GM18502 (cell line): ENCODE results near the gene ZNF516.

Experiments used
- ATAC-seq: cut with Tn5 transposase; IDR thresholded peaks from one replicate; pipeline ENCODE4 v1.9.1; 2021; ENCODE audit warnings: mild to moderate bottlenecking; ENCODE audit not compliant: unreplicated experiment, poor library complexity

The ZNF516 gene

GRCh38 chr18:76387608-76388007 lies 107.4 kb downstream of the ZNF516 start:
- no peak for ATAC-seq

- no peak for ATAC-seq
These were observed 108.2 kb downstream of the ZNF516 start for GRCh38 chr18:76386886-76387285.

GRCh38 chr18:76386071-76386470 lies 109.0 kb downstream of the ZNF516 start:
- ATAC-seq, result no peak

- no peak for ATAC-seq
These were observed 109.4 kb downstream of the ZNF516 start for GRCh38 chr18:76385681-76385975.

GRCh38 chr18:76384861-76385680 lies 110.0 kb downstream of the ZNF516 start:
- no peak for ATAC-seq

GRCh38 chr18:76384114-76384790 lies 110.8 kb downstream of the ZNF516 start:
- ATAC-seq, result no peak

- no peak for ATAC-seq
These were observed 111.4 kb downstream of the ZNF516 start for GRCh38 chr18:76383636-76384035.

GRCh38 chr18:76382275-76382674 lies 112.8 kb downstream of the ZNF516 start:
- ATAC-seq, result no peak

GRCh38 chr18:76380791-76381405 lies 114.1 kb downstream of the ZNF516 start:
- no peak for ATAC-seq

GRCh38 chr18:76380127-76380729 lies 114.8 kb downstream of the ZNF516 start:
- no peak for ATAC-seq

- ATAC-seq, result no peak
These were observed 115.6 kb downstream of the ZNF516 start for GRCh38 chr18:76379226-76380126.

- no peak for ATAC-seq
These were observed 116.4 kb downstream of the ZNF516 start for GRCh38 chr18:76378526-76379215.

- no peak for ATAC-seq
These were observed 117.7 kb downstream of the ZNF516 start for GRCh38 chr18:76377359-76377756.

- ATAC-seq, result no peak
These were observed 118.2 kb downstream of the ZNF516 start for GRCh38 chr18:76376668-76377358.

GRCh38 chr18:76376225-76376624 lies 118.8 kb downstream of the ZNF516 start:
- ATAC-seq, result no peak

GRCh38 chr18:76374330-76375281 lies 120.4 kb downstream of the ZNF516 start:
- ATAC-seq, result peak; percentile 90

- ATAC-seq, result no peak
These were observed 121.7 kb downstream of the ZNF516 start for GRCh38 chr18:76373297-76373696.
